GM19328 (cell line): ENCODE results near the gene CARM1.
A peak's percentile ranks its signal among the peaks of the same experiment; 100 is the strongest.
"Not testable (repeated sequence)": the region's sequence is repeated elsewhere in the genome, so short reads cannot be mapped to it uniquely, and the experiment has no call there.

Experiments used
- ATAC-seq: cut with Tn5 transposase; IDR thresholded peaks from one replicate; pipeline ENCODE4 v1.9.1; 2021; ENCODE audit warnings: mild to moderate bottlenecking, moderate library complexity; ENCODE audit not compliant: unreplicated experiment

Gene CARM1

DNA sequence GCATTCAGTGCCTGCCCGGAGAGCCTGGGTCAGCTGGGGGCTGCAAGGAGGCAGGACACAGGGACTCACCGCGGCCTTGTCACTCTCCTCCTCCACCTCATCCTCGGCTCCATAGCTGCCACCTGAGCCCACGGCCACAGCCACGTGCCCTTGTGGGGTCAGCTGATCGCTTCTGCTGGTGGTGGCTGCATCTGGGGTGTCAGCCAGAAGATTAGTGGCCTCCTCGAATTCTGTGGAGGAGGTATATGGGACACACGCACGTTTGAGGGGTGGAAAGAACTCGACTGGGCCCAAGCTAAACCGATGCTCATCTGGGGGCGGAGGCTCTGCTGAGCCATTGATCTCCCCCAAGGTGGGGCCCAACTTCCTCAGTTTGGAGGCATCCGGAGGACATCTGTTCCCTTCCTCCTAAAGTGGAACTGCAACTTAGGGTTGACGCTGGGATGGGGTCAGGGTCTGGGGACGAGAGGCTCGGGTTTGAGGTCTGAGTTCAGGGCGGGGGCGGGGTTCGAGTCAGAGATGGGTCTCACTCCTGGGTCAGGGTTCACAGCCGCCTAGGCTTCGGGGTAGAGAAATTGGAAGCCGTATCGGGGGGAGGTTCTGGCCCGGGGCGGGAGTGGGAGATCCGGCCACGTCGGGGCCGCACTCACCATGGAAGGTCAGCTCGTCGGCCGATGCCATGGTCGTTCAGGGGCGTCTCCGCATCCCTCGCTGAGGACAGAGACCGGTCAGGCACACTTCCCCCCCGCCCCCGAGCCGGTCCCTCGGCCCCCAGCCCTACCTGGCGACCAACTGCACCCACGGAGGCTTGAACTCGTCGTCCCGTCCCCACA lies 56.6 kb downstream of the CARM1 start:
- no peak for ATAC-seq

DNA sequence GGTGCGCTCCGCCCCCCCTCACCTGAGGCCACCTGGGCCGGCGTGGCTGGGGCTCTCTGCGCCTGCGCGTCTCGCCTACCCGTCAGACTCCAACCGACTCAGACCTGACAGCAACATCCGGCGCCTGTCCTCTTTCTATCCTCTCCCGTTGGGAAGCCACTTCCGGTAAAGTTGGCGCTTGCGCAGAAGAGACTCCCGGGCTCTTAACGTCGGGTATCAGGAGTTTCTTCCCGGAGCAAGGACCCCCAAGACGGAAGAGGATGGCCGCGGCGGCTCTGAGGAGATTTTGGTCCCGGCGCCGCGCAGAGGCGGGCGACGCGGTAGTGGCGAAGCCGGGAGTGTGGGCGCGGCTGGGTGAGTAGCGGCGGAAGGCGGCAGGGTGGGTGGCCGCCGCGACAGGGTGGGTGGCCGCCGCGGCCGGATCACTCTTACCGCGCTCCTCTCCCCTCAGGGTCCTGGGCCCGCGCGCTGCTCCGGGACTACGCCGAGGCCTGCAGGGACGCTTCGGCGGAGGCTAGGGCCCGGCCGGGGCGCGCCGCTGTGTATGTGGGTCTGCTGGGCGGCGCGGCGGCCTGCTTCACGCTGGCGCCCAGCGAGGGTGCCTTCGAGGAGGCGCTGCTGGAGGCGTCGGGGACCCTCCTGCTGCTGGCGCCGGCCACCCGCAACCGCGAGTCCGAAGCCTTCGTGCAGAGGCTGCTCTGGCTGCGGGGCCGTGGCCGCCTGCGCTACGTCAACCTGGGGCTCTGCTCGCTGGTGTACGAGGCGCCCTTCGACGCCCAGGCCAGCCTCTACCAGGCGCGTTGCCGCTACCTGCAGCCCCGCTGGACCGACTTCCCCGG lies 57.4 kb downstream of the CARM1 start, which contains the start of the genes TIMM29 and YIPF2:
Gene TIMM29, plus strand, starts transcription at position 249 of the 839 bp plus-strand sequence. Its CDS starts 12 bp downstream, at position 261.
Gene YIPF2, minus strand, starts transcription at position 77 of the 839 bp plus-strand sequence. CDS start 229 bp downstream, outside the sequence.
- ATAC-seq, result peak; percentile 72

DNA sequence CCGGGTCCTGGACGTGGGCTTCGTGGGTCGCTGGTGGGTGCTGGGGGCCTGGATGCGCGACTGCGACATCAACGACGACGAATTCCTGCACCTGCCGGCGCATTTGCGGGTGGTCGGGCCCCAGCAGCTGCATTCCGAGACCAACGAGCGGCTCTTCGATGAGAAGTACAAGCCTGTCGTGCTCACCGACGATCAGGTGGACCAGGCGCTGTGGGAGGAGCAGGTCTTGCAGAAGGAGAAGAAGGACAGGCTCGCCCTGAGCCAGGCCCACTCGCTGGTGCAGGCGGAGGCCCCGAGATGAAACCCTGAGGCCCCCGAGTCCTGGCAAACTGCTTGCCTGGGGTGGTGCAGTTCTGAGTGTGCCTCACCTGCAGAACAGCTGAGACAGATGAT lies 58.0 kb downstream of the CARM1 start:
- no peak for ATAC-seq

DNA sequence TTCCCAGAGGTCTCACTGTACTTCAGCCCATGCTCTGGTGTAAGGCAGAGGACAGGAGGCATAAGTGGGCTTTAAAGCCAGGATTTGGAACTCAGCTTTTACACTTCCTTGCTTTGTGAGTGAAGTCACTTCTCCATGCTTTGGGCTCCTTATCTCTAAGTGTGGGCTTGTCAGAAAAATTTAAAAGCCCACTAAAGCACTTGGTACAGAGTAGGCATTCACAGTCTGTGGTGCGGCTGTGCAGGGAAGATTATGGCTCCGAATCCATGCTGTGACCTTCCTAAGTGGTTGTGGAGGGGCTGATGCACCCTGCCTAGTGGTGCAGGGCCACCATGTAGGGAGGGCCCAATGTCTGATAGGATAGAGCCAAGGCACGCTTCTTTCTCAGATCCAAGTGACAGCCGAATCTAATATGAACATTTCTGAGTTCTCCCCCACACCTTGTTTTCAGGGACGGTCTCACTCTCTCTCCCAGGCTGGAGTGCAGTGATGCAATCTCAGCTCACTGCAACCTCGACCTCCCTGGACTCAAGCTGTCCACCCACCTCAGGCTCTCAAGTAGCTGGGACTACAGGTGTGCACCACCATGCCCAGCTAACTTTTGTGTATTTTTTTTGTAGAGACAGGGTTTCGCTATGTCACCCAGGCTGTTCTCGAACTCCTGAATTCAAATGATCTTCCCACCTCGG lies 64.2 kb downstream of the CARM1 start:
- no peak for ATAC-seq

DNA sequence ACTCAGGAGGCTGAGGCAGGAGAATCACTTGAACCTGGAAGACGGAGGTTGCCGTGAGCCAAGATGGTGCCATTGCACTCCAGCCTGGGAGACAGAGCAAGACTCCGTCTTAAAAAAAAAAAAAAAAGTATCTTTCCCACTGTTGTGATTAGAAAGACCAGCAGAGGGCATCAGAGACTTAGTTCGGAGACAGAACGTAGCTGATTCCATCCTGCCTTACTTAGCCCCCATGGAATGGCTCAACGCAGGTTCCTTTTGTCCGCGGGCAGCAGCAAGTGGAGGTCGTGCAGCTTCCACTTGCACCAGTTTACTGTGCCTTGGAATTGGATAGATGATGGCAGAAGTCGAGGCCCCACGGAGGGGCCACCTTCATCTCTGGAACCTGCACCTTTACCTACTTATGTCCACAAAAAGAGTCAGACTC lies 65.3 kb downstream of the CARM1 start:
- no peak for ATAC-seq

DNA sequence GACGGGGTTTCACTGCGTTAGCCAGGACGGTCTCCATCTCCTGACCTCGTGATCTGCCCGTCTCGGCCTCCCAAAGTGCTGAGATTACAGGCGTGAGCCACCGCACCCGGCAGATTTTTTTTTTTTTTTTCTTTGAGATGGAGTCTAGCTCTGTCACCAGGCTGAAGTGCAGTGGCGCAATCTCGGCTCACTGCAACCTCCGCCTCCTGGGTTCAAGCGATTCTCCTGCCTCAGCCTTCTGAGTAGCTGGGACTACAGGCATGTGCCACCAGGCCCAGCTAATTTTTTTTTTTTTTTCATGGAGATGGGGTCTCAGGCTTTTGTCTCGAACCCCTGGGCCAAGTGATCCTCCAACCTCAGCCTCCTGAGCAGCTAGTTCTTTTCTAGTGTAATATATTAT lies 70.3 kb downstream of the CARM1 start:
- not testable (repeated sequence) for ATAC-seq

DNA sequence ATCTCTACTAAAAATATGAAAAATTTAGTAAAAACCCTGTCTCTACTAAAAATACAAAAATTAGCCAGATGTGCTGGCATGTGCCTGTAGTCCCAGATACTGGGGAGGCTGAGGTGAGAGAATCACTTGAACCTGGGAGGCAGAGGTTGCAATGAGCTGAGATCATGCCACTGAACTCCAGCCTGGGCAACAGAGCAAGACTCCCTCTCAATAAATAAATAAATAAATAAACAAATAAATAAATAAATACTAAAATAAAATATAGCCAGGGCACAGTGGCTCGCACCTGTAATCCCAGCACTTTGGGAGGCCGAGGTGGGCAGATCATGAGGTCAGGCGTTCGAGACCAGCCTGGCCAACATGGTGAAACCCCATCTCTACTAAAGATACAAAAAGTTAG lies 72.1 kb downstream of the CARM1 start:
- not testable (repeated sequence) for ATAC-seq

DNA sequence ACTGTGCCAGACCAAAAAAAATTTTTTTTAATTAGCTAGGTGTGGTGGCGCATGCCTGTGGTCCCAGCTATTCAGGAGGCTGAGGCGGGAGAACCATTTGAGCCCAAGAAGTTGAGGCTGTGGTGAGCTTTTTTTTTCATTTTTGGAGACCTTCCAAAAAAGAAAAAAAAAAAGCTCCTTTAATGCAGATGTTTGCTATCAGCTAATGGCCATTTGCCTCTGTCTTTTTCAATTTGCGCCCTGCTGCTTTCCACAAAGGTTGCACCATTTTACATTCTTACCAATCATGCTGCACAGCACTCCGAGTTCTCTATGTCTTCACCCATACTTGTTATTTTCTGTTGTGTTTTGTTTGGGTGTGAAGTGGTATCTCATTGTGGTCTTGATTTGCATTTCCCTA lies 73.9 kb downstream of the CARM1 start:
- no peak for ATAC-seq

DNA sequence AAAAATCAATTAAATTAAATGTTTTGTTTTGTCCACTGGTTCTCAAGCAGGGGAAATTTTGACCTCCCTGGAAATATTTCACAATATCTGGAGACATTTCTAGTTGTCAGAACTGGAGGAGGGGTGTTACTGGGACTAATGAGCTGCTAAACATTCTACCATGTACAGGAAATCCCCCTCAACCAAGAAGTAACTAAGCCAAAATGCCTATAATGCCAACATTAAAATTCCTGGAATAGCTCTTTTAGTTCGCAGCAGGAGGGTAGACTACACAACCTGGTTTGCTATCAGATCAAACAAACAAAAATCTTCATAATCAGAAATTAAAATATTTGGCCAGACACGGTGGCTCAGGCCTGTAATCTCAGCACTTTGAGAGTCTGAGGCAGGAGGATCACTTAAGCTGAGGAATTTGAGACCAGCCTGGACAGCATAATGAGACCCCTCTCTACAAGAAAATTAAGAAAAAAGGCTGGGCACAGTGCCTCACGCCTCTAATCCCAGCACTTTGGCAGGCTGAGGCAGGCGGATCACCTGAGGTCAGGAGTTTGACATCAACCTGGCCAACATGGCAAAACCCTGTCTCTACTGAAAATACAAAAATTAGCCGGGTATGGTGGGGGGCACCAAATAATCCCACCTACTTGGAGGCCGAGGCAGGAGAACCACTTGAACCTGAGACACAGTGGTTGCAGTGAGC lies 75.8 kb downstream of the CARM1 start:
- ATAC-seq, result no peak

DNA sequence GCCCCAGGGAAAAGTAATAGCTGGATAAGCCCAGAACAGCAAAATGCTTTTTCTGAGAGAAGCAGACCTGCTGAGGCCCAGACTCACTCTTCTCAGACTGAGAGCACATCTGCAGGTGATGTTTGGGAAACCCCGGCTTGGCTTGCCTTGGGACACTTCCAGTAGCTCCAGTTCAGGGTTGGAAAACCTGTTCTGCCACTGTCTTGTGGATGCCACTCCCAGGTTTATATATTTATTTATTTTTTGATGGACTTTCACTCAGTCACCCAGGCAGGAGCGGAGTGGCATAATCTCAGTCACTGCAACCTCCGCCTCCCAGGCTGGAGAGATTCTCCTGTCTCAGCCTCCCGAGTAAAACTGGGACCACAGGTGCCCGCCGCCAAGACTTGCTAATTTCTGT lies 81.5 kb downstream of the CARM1 start:
- ATAC-seq, result no peak

DNA sequence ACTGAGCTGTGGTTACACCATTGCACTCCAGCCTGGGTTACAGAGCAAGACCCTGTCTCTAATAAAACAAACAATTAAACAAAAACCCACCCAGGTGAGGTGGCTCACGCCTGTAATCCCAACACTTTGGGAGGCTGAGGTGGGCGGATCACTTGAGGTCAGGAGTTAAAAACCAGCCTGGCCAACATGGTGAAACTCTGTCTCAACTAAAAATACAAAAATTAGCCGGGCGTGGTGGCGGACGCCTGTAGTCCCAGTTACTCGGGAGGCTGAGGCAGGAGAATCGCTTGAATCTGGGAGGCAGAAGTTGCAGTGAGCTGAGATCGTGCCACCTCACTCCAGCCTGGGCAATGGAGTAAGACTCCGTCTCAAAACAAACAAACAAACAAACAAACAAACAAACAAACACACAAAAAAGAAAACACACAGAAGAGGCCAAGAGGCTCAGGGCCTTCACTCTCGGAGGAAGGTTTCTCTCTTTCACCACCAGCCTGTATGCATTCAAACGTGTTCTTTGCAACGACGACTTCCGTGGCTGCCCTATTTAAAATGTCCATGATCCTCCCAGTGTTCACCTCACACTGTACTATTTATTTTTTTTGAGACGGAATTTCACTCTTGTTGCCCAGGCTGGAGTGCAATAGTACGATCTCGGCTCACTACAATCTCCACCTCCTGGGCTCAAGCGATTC lies 88.1 kb downstream of the CARM1 start:
- not testable (repeated sequence) for ATAC-seq

DNA sequence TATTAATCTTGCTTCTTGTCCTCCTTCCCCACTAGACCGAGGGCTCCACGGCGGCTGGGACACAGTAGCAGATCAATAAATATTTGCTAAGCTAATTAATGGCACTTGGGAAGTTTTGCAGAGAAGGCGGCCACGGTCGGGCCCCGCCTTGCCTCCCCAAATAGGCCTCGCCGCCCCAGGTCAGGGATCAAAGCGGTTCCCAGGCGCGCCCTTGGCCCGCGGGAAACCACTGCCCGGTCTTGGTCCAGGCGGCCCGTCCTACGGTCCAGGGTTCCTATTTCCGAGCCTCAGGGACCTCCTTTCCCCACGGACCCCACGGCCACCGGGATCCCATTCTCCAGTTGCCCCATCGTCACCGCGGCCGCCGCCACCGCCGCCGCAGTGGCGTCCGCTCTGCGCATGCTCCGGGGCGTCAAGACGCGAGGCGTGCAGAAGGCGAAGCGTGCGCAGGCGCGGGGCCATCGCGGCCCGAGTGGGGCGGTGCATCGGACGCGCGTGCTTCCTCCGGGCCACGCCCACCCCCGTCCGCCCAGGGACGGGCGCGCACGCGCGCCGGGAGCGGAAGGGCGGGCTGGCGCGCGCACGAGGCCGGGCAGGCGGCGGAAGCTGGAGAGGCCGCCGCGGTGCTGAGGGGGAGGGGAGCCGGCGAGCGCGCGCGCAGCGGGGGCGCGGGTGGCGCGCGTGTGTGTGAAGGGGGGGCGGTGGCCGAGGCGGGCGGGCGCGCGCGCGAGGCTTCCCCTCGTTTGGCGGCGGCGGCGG lies 89.1 kb downstream of the CARM1 start, which contains the start of gene SMARCA4:
Gene SMARCA4, plus strand, starts transcription at position 717 of the 759 bp plus-strand sequence. CDS start 23,122 bp downstream, outside the sequence.
- ATAC-seq, result peak; percentile 79

DNA sequence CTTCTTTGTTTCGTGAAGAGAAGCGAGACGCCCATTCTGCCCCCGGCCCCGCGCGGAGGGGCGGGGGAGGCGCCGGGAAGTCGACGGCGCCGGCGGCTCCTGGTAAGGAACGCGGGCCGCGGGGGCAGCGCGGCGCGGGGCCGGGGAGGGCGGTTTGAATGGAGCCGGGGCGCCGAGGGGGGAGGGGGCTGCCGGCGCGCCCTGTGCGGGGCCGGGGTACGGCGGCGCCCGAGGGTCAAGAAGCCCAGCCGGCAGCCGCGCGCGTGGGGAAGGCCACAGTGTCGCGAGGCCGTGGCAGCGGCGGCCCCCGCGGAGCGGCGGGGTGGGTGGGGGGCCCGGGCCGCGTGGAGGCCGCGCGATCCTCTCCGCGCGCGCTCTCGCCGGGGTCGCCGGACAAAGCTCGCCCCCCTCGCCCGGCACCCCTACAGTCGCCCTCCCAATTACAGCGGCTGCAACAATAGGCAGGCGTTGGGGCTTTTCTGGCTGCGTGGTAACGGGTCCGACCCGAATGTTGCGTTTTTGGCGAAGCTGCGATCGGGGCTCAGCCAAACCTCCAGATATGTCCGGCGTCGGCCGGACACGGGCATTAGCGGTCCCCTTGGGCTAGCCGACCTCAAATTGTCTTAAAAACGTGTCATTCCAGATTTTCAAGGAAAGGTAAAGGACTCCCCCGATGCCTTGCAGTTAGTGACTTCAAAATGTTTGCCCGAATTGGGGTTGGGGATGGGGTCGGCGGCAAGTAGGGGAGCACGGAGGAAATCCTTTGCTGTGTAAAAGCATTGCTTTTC lies 89.9 kb downstream of the CARM1 start:
- ATAC-seq, result peak; percentile 40

DNA sequence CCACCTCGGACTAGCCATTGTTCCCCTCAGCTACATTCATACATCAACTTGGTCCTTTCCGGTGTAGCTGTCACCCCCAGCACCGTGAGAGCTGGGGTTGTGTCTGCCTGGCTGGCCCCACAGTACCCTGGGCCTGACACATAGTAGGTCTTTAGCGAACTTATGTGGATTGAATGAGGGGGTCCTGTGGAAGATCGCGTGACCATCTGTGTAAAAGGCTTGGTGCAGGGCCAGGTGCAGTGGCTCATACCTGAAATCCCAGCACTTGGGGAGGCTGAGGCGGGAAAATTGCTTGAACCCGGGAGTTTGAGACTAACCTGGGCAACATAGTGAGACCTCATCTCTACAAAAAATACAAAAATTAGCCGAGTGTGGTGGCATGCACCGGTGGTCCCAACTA lies 91.5 kb downstream of the CARM1 start:
- ATAC-seq, result no peak

DNA sequence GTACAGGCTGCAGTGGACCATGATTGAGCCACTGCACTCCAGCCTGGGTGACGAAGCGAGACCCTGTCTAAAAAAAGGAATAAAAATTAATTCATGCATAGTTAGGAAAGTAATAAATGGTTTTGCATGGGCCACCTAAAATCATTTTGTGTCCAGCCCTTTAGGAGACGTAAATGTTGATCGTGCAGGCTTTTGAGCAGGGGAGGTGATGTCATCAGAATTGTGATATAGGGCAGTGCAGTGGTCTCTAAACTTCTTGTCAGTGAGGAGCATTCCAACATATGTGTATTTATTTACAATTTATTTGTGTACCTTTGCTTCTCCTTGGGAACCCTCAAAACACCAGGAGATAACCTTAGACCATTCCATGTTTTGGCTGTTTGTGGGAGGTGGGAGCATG lies 92.5 kb downstream of the CARM1 start:
- ATAC-seq, result no peak

DNA sequence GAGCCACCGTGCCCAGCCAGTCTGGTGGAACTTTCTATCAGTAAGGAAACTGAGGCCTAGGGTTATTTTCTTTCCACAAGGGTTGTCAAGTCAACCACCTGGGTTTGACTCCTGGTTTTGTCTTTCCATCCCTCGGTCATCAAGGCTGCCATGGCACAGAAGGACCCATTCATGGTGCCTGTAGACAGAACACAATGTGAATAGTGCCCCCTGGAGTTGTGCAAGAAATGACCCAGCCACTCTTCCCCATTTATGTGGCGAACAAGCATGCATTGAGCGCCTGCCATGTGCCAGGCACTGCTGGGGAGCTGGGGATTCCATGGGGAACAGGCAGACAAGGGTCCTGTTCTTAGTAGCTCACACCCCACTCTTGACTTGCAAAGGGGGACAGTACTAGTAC lies 93.5 kb downstream of the CARM1 start:
- ATAC-seq, result no peak

DNA sequence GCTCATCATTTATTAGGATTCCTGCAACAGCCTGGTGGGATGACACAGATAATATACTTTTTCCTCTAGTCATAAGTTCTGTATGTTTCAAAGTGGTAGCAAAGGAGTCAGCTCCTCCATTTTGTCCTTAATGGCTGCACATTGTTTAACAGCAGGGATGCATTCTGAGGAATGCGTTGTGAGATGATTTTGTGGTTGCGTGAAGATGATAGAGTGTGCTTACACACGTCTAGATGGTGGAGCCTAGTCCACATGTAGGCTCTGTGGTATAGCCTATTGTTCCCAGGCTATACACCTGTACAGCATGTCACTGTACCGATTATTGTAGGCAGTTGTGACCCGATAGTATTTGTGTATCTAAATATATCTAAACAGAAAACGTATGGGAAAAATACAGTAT lies 94.0 kb downstream of the CARM1 start:
- ATAC-seq, result no peak

DNA sequence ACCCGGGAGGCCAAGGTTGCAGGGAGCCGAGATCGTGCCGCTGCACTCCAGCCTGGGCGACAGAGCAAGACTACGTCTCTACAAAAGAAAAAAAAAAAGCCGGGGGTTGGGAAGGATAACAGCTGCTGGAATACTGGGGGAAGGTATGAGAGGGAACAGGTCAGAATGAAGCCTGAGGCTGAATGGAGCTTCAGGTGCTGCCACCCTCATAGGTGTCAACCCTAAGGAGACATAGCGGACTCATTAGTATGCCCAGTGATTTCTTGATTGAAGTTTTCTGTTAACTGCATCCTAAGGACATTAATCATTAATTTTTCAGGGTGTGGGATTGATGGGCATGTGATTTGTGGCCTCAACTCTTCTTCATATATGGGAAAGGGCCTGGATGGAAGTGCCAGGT lies 95.5 kb downstream of the CARM1 start:
- no peak for ATAC-seq
